GM12878 (cell line): Measurements from ENCODE around the gene ITPRIPL1. TPM values are rescaled to one million over a fixed set of nuclear protein-coding genes. Genes with fewer than 3 reads are reported as not detected.

ENCODE experiments used
- ATAC-seq: fragments of 200-7000 bp; cut with Tn5 transposase; 3 replicates; pipeline ENCODE4 v1.9.1; 2020; ENCODE audit warnings: mild to moderate bottlenecking, moderate library complexity
- BruUV-seq: library from RNA; stranded (reverse); fragments of 400-500 nt; replicated peaks from 2 replicates; lab custom pipeline; 2021; lab: Mats Ljungman, UMichigan
- CTCF ChIA-PET: fragments of 300-600 bp; sonication (Branson Sonifier 250); formaldehyde crosslinking; extraction: SDS; loops from one replicate; lab custom pipeline; 2021; ENCODE audit warnings: inconsistent platforms; lab: Yijun Ruan, JAX
- POLR2A ChIA-PET: fragments of 350-600 bp; formaldehyde crosslinking; extraction: SDS; loops from one replicate; lab custom pipeline; 2021; ENCODE audit warnings: inconsistent platforms; lab: Charles Lee
- RAD21 ChIA-PET: fragments of 300-600 bp; sonication (Branson Sonifier 250); formaldehyde crosslinking; loops from one replicate; lab custom pipeline; 2023; ENCODE audit warnings: antibody characterized with exemption; ENCODE audit not compliant: unreplicated experiment; lab: Charles Lee
- SMC1A ChIA-PET: fragments of 300-600 bp; sonication (Branson Sonifier 250); formaldehyde crosslinking; loops from one replicate; lab custom pipeline; 2023; ENCODE audit not compliant: unreplicated experiment, uncharacterized antibody; lab: Charles Lee
- DNase-seq: peaks from one replicate; pipeline ENCODE4 v3.0.0-alpha.2; 2011; ENCODE audit warnings: low read depth, low spot score
- FAIRE-seq: peaks from 3 replicates; lab custom pipeline; 2011; peaks lifted over from hg19 to GRCh38; lab: Jason Lieb, UNC
- H2AFZ ChIP-seq: 2 replicates; pipeline ENCODE4 v1.6.0; 2011; ENCODE audit warnings: low read depth, low read length, control low read depth; ENCODE audit not compliant: control insufficient read depth
- H3K27ac ChIP-seq: 2 replicates; pipeline ENCODE4 v1.5.1; 2011; ENCODE audit warnings: control low read depth; ENCODE audit not compliant: control insufficient read depth, insufficient read depth
- H3K27me3 ChIP-seq, 2 experiments: replicated peaks in 1 of 2; 2 replicates each; pipeline versions ENCODE4 v1.6.0 to v1.6.1; 2011; ENCODE audit warnings: low read length in 1 of 2; ENCODE audit not compliant: control insufficient read depth in 2 of 2, insufficient read depth in 2 of 2
- H3K36me3 ChIP-seq, 2 experiments: 2 replicates each; pipeline ENCODE4 v1.5.1; 2011; ENCODE audit warnings: low read length in 1 of 2; ENCODE audit not compliant: control insufficient read depth in 2 of 2, insufficient read depth in 2 of 2
- H3K4me1 ChIP-seq: 2 replicates; pipeline ENCODE4 v1.6.1; 2011; ENCODE audit warnings: mild to moderate bottlenecking, low read length, moderate library complexity, mixed read lengths; ENCODE audit not compliant: control insufficient read depth, insufficient read depth
- H3K4me2 ChIP-seq: 2 replicates; pipeline ENCODE4 v1.6.0; 2011; ENCODE audit warnings: control low read depth; ENCODE audit not compliant: control insufficient read depth, insufficient read depth
- H3K4me3 ChIP-seq: fragments of 200-600 bp; sonication (generic); 2 replicates; pipeline ENCODE4 v1.5.1; 2016
- H3K79me2 ChIP-seq: 2 replicates; pipeline ENCODE4 v1.6.0; 2011; ENCODE audit warnings: low read length; ENCODE audit not compliant: control insufficient read depth, insufficient read depth
- H3K9ac ChIP-seq: 2 replicates; pipeline ENCODE4 v1.8.0; 2011; ENCODE audit warnings: low read length, control low read depth, mixed read lengths; ENCODE audit not compliant: control insufficient read depth, insufficient read depth
- H3K9me3 ChIP-seq: replicated peaks from 3 replicates; pipeline ENCODE4 v1.5.1; 2011; ENCODE audit warnings: mild to moderate bottlenecking, low read length; ENCODE audit not compliant: control insufficient read depth, insufficient read depth
- H4K20me1 ChIP-seq: 2 replicates; pipeline ENCODE4 v1.6.0; 2011; ENCODE audit not compliant: control insufficient read depth, insufficient read depth
- ATF7 ChIP-seq: fragments of 450-650 bp; IDR thresholded peaks from 2 replicates; pipeline ENCODE4 v1.6.1; 2016; ENCODE audit warnings: low read depth, mild to moderate bottlenecking
- EGR1 ChIP-seq, 2 experiments: IDR thresholded peaks; 1 replicate in 1 of 2; 2 replicates in 1 of 2; pipeline ENCODE4 v1.6.1; 2011 to 2012; ENCODE audit warnings: low read depth in 2 of 2, low read length in 2 of 2, borderline replicate concordance in 1 of 2, mild to moderate bottlenecking in 1 of 2, moderate library complexity in 1 of 2
- GABPA ChIP-seq: IDR thresholded peaks from 2 replicates; pipeline ENCODE4 v1.6.1; 2014; ENCODE audit warnings: antibody characterized with exemption, low read depth, mild to moderate bottlenecking, inconsistent platforms
- MYB ChIP-seq: fragments of 150-350 bp; IDR thresholded peaks from 2 replicates; pipeline ENCODE4 v1.6.1; 2014; ENCODE audit warnings: mild to moderate bottlenecking, low read depth, low read length, borderline replicate concordance
- SUPT20H ChIP-seq: IDR thresholded peaks from 2 replicates; pipeline ENCODE4 v1.6.1; 2011; ENCODE audit warnings: low read depth, mild to moderate bottlenecking, low read length, moderate library complexity, borderline replicate concordance; ENCODE audit not compliant: control insufficient read depth
- SUZ12 ChIP-seq: fragments of 200-600 bp; sonication (generic); IDR thresholded peaks from one replicate; pipeline ENCODE4 v1.6.1; 2018; ENCODE audit warnings: antibody characterized with exemption, mild to moderate bottlenecking; ENCODE audit not compliant: unreplicated experiment
- WGBS: methylation state at CpG from one replicate; pipeline ENCODE4 v1.1.6; 2016; ENCODE audit warnings: low lambda C conversion rate; ENCODE audit not compliant: insufficient replicate concordance, insufficient coverage; ENCODE audit errors: missing lambda C conversion rate; 5-methylcytosine and 5-hydroxymethylcytosine counted together
- in situ Hi-C: fragments of 300-500 bp; cut with MboI; formaldehyde crosslinking; loops from 9 replicates; pipeline ENCODE4 v1.14.3; 2018; ENCODE audit warnings: mixed read lengths
- intact Hi-C: fragments of 100-400 bp; cut with micrococcal nuclease; formaldehyde crosslinking; loops from one replicate; pipeline ENCODE4 v1.14.2; 2022; ENCODE audit not compliant: unreplicated experiment
- polyA plus RNA-seq, 11 experiments: library from polyadenylated mRNA; depleted of rRNA in 4 of 11; unstranded in 6 of 11; stranded (reverse) in 5 of 11; fragments of >200 nt; fragmentation: Nextera tagmentation in 4 of 11; fragmentation: Illumina TruSeq in 1 of 11; extraction: Ambion mirVana in 4 of 11; extraction: Trizol in 1 of 11; gene quantifications; 1 replicate in 1 of 11; 2 replicates in 10 of 11; pipeline versions ENCODE4 v1.2.1 to v1.2.3, GENCODE V29; 2011 to 2016; ENCODE audit warnings: inconsistent platforms in 2 of 11, missing spikeins in 2 of 11, low read depth in 1 of 11
- total RNA-seq, 4 experiments: library from RNA; depleted of rRNA in 3 of 4; stranded (reverse); fragments of >200 nt in 3 of 4; fragmentation: Illumina TruSeq in 1 of 4; extraction: Trizol in 1 of 4; gene quantifications; 2 replicates each; pipeline versions ENCODE4 v1.2.1 to v1.2.3, GENCODE V29; 2013 to 2021
- TF ChIP-seq, protein P1 (sequence below): fragments of 150-350 bp; IDR thresholded peaks from 2 replicates; pipeline ENCODE4 v1.6.1; 2014; ENCODE audit warnings: mild to moderate bottlenecking, low read depth, low read length

ITPRIPL1 gene
- total and polyA plus RNA-seq, 10 of the 15 experiments (the other 5 are each of a cell fraction or from before 2014, with no cell fraction given), result 4.9 to 28.7 (median 14.3) TPM

DNA sequence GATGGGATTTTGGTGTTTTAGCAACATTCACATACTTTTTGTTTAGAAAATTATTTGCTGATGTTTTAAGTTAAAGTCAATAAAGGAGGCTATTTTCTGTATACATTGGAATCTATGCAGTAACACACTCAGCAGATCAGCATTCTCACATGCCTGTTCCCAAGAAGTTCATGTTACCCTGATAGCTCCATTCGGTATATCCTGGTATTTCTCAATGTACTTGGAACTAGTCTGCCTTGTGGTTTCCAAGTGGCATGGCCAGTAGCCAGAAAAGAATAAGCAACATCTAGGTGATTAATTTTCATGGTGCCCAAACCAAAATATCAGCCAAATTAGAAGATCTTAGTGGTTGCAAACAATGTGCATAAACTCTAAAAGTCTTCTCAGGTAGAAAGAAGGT lies 5.3 kb downstream of the ITPRIPL1 start:
- no TSS peak for BruUV-seq
- DNase-seq, result no peak
- 97% methylated on average over 1 of the region's 1 CpG for WGBS
- ChIA-PET POLR2A (interaction anchor here (0.6 to 0.9 kb wide), 5 partner anchors 9 to 433 kb away, joined by 3 to 14 read pairs (median 4); no protein-coding TSS in a partner anchor), CTCF (interaction anchor here (0.6 to 1.3 kb wide), 3 partner anchors 15 to 224 kb away, joined by 3 read pairs; no protein-coding TSS in a partner anchor), SMC1A (interaction anchor here (16.6 kb wide), 1 partner anchor 10 kb away, joined by 231 read pairs; the partner anchor contains the start of gene ITPRIPL1), RAD21 (no interaction called here)
- no peaks in the 10 kb centered on the region for H4K20me1 ChIP-seq
- H3K27ac ChIP-seq, result no peak overlapping the region
- peaks cover 13% of the 10 kb centered on the region for H3K4me1 ChIP-seq
- in situ Hi-C loops, result no loop called here
- no peak overlapping the region for H2AFZ ChIP-seq
- H3K9ac ChIP-seq, result no peak overlapping the region
- H3K4me2 ChIP-seq, result no peak overlapping the region
- intact Hi-C loops, result no loop called here
- peaks cover 2 to 5% of the 10 kb centered on the region in 2 experiments; a peak in 2 of 4 replicates for H3K36me3 ChIP-seq
- no peak for ATAC-seq
- FAIRE-seq, result no peak
- H3K4me3 ChIP-seq, result no peak overlapping the region
- TF ChIP-seq MYB, result no peak
- TF ChIP-seq EGR1 (IDR thresholded peaks at IDR 0.05; ENCODE audit: borderline replicate concordance in 1 of 2, low read depth in 2 of 2, low read length in 2 of 2), result no peak
- TF ChIP-seq, protein P1, sequence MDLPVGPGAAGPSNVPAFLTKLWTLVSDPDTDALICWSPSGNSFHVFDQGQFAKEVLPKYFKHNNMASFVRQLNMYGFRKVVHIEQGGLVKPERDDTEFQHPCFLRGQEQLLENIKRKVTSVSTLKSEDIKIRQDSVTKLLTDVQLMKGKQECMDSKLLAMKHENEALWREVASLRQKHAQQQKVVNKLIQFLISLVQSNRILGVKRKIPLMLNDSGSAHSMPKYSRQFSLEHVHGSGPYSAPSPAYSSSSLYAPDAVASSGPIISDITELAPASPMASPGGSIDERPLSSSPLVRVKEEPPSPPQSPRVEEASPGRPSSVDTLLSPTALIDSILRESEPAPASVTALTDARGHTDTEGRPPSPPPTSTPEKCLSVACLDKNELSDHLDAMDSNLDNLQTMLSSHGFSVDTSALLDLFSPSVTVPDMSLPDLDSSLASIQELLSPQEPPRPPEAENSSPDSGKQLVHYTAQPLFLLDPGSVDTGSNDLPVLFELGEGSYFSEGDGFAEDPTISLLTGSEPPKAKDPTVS, result no peak
- TF ChIP-seq SUZ12, result no peak
- TF ChIP-seq ATF7, result no peak
- no peak for TF ChIP-seq SUPT20H
- TF ChIP-seq GABPA, result no peak
- H3K79me2 ChIP-seq, result peaks cover 21% of the 10 kb centered on the region
- no peaks in the 10 kb centered on the region for H3K27me3 ChIP-seq
- H3K9me3 ChIP-seq, result no peaks in the 10 kb centered on the region
